ENCODE results near the gene MEP1B.

GRCh38 chr18:32158108-32158624, 31.7 kb upstream of the MEP1B start:
- TF ChIP-seq CTCF (conservative IDR thresholded peaks at IDR 0.05; ENCODE audit: low read depth, low read length) (peak; percentile 92), EZH2 (IDR thresholded peaks at IDR 0.05; ENCODE audit: borderline replicate concordance, low read depth, low read length, poor library complexity, severe bottlenecking) (no peak)

Data from A673 (cell line).